ENCODE data around the gene PPP1R7.

The PPP1R7 gene

GRCh38 chr2:241198381-241199279 is 48.4 kb downstream of the PPP1R7 start:
- no peak for DNase-seq

GRCh38 chr2:241199286-241199685 is 49.0 kb downstream of the PPP1R7 start:
- DNase-seq, result no peak

- DNase-seq, result no peak
Measured at GRCh38 chr2:241199897-241200821, 49.9 kb downstream of the PPP1R7 start.

GRCh38 chr2:241200822-241201395 is 50.6 kb downstream of the PPP1R7 start:
- DNase-seq, result no peak

GRCh38 chr2:241201445-241202267 is 51.4 kb downstream of the PPP1R7 start:
- DNase-seq, result no peak

GRCh38 chr2:241202268-241202585 is 52.0 kb downstream of the PPP1R7 start:
- no peak for DNase-seq

- DNase-seq, result no peak
Measured at GRCh38 chr2:241202681-241203080, 52.4 kb downstream of the PPP1R7 start.

- no peak for DNase-seq
Measured at GRCh38 chr2:241203218-241204009, 53.1 kb downstream of the PPP1R7 start.

- DNase-seq, result no peak
Measured at GRCh38 chr2:241204010-241204384, 53.7 kb downstream of the PPP1R7 start.

- no peak for DNase-seq
Measured at GRCh38 chr2:241204490-241204889, 54.2 kb downstream of the PPP1R7 start.

- DNase-seq, result no peak
Measured at GRCh38 chr2:241205086-241205485, 54.8 kb downstream of the PPP1R7 start.

- no peak for DNase-seq
Measured at GRCh38 chr2:241207151-241207550, 56.9 kb downstream of the PPP1R7 start.

- no peak for DNase-seq
Measured at GRCh38 chr2:241207641-241208040, 57.4 kb downstream of the PPP1R7 start.

- no peak for DNase-seq
Measured at GRCh38 chr2:241208058-241208457, 57.8 kb downstream of the PPP1R7 start.

- no peak for DNase-seq
Measured at GRCh38 chr2:241209271-241209670, 59.0 kb downstream of the PPP1R7 start.

GRCh38 chr2:241211276-241211675 is 61.0 kb downstream of the PPP1R7 start:
- no peak for DNase-seq

- no peak for DNase-seq
Measured at GRCh38 chr2:241213041-241213440, 62.8 kb downstream of the PPP1R7 start.

- no peak for DNase-seq
Measured at GRCh38 chr2:241213567-241213966, 63.3 kb downstream of the PPP1R7 start.

GRCh38 chr2:241214209-241214608 is 63.9 kb downstream of the PPP1R7 start:
- DNase-seq, result no peak

GRCh38 chr2:241214766-241215165 is 64.5 kb downstream of the PPP1R7 start:
- no peak for DNase-seq

GRCh38 chr2:241215421-241215820 is 65.2 kb downstream of the PPP1R7 start:
- DNase-seq, result no peak

All from activated CD4-positive, alpha-beta T cell treated with anti-CD3 and anti-CD28 coated beads, Interleukin-2, amount 50 U/mL, for 16 hours (primary cell).